GM20431 (cell line): Measurements from ENCODE around the gene HIVEP1.

ENCODE experiments used
- in situ Hi-C: fragments of 300-500 bp; cut with MseI, MboI; formaldehyde crosslinking; loops from one replicate; pipeline ENCODE4 v1.15.0; 2020; ENCODE audit warnings: low sequenced_read_pairs; ENCODE audit not compliant: unreplicated experiment

The HIVEP1 gene

GRCh38 chr6:11989386-11989785, 22.7 kb upstream of the HIVEP1 start:
- in situ Hi-C loops: no loop called here

- in situ Hi-C loops: no loop called here
These were observed 20.0 kb upstream of the HIVEP1 start for GRCh38 chr6:11992086-11992485.

GRCh38 chr6:11994875-11995461, 17.1 kb upstream of the HIVEP1 start:
- in situ Hi-C loops: no loop called here

GRCh38 chr6:11996751-11997150, 15.4 kb upstream of the HIVEP1 start:
- in situ Hi-C loops: no loop called here

GRCh38 chr6:11999246-11999645, 12.9 kb upstream of the HIVEP1 start:
- in situ Hi-C loops: no loop called here

GRCh38 chr6:12000174-12000573, 11.9 kb upstream of the HIVEP1 start:
- in situ Hi-C loops: no loop called here

GRCh38 chr6:12001004-12001705, 11.0 kb upstream of the HIVEP1 start:
- in situ Hi-C loops: no loop called here

GRCh38 chr6:12001706-12002435, 10.2 kb upstream of the HIVEP1 start:
- in situ Hi-C loops: no loop called here

- in situ Hi-C loops: no loop called here
These were observed 4.6 kb upstream of the HIVEP1 start for GRCh38 chr6:12007473-12007872.

- in situ Hi-C loops: no loop called here
These were observed 4.2 kb upstream of the HIVEP1 start for GRCh38 chr6:12007887-12008286.

GRCh38 chr6:12008366-12009179, 3.5 kb upstream of the HIVEP1 start:
- in situ Hi-C loops: no loop called here

GRCh38 chr6:12009180-12009685, 2.9 kb upstream of the HIVEP1 start:
- in situ Hi-C loops: no loop called here

- in situ Hi-C loops: no loop called here
These were observed 2.1 kb upstream of the HIVEP1 start for GRCh38 chr6:12009876-12010634.

GRCh38 chr6:12010635-12011275, 1.4 kb upstream of the HIVEP1 start:
- in situ Hi-C loops: no loop called here

GRCh38 chr6:12011276-12012037, 655 bp upstream of the HIVEP1 start:
- in situ Hi-C loops: no loop called here

- in situ Hi-C loops: no loop called here
These were observed 620 bp downstream of the HIVEP1 start for GRCh38 chr6:12012558-12013306.

GRCh38 chr6:12013307-12013719, 1.2 kb downstream of the HIVEP1 start:
- in situ Hi-C loops: no loop called here
